ENCODE results near the gene ELMO3.

DNA sequence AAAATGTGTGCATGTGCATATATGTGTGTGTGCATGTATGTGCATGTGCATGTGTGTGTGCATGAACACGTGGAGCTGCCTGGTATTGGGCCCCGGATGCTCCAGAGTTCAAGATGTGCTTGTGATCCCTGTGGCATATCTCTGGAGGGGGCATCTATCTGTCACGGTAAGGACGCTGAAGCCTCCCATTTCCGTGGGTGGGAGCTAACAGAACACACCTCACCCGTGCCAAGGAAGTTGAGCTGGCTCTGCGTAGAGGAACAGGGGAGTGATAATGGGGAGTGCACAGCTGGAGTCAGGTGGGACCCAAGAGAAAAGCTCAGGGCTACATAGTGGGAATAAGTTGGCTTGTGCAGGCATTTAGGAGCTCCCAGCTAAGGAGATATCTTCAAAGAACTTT, 12.7 kb downstream of the ELMO3 start:
- TF ChIP-seq CTCF (IDR thresholded peaks at IDR 0.05) (no peak), POLR2A (IDR thresholded peaks at IDR 0.05) (no peak)
